ENCODE results near the gene EXOC4.

EXOC4 gene

GRCh38 chr7:133601617-133602016 lies 348.7 kb downstream of the EXOC4 start:
- TF ChIP-seq, protein P1, sequence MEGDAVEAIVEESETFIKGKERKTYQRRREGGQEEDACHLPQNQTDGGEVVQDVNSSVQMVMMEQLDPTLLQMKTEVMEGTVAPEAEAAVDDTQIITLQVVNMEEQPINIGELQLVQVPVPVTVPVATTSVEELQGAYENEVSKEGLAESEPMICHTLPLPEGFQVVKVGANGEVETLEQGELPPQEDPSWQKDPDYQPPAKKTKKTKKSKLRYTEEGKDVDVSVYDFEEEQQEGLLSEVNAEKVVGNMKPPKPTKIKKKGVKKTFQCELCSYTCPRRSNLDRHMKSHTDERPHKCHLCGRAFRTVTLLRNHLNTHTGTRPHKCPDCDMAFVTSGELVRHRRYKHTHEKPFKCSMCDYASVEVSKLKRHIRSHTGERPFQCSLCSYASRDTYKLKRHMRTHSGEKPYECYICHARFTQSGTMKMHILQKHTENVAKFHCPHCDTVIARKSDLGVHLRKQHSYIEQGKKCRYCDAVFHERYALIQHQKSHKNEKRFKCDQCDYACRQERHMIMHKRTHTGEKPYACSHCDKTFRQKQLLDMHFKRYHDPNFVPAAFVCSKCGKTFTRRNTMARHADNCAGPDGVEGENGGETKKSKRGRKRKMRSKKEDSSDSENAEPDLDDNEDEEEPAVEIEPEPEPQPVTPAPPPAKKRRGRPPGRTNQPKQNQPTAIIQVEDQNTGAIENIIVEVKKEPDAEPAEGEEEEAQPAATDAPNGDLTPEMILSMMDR (IDR thresholded peaks at IDR 0.05; ENCODE audit: unreplicated experiment in 3 of 3): no peak
- Mint-ChIP-seq H3K4me3 (no peak overlapping the region), H3K36me3 (ENCODE audit: low read depth) (no peaks in the 10 kb centered on the region), H3K9me3 (no peaks in the 10 kb centered on the region), H3K27ac (peak overlapping the region in 1 of 3 experiments; percentile 73), H3K27me3 (ENCODE audit: low read depth) (no peaks in the 10 kb centered on the region), H3K4me1 (peaks cover 17% of the 10 kb centered on the region)

DNA sequence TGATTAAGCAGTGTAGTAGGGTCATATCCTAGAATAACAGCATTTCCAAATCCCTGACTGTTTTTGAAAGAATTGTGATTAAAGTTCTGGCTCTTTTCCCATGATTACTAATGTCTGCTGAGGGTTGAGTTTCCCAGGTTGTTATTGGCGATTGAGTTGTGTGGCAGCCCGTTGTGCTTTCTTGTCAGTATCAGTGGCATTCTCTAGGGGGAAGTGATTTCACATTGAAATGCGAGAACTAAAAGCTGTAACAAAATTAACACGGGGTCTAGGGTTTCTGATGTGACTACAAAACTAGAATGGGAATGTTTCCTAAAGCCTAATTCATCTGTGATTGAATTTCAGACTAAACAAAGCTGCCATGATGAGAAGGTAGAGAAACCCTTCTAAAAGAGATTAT lies 349.4 kb downstream of the EXOC4 start:
- H3K27ac Mint-ChIP-seq: peak overlapping the region; percentile 1 to 73 (median 54)
- peaks cover 23% of the 10 kb centered on the region for H3K4me1 Mint-ChIP-seq
- no peak overlapping the region for H3K4me3 Mint-ChIP-seq
- H3K36me3 Mint-ChIP-seq (ENCODE audit: low read depth): no peaks in the 10 kb centered on the region
- TF ChIP-seq, protein P1 (IDR thresholded peaks at IDR 0.05; ENCODE audit: unreplicated experiment in 3 of 3): no peak
- no peaks in the 10 kb centered on the region for H3K9me3 Mint-ChIP-seq
- H3K27me3 Mint-ChIP-seq (ENCODE audit: low read depth): no peaks in the 10 kb centered on the region

DNA sequence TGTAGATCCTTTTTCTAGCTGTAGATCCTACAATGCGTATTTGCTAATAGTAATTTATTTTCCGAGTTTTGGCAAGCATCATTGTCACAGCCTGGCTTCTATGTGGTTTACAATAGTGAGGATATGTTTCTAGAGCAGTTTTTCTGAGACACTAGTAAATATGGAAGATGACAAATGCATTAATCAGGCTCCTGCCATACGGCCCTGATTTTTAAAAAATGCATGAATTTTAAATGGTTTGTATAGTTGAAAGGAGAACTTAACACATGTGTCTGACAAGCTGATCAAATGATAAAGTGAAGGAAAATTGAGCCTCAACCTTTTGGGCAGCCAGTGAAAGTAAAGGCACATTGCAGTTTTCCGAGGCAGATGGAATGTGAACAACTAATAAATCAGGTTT lies 354.1 kb downstream of the EXOC4 start:
- Mint-ChIP-seq H3K4me1 (peaks cover 24% of the 10 kb centered on the region), H3K9me3 (no peaks in the 10 kb centered on the region)
- TF ChIP-seq, protein P1 (IDR thresholded peaks at IDR 0.05; ENCODE audit: unreplicated experiment in 3 of 3): no peak

DNA sequence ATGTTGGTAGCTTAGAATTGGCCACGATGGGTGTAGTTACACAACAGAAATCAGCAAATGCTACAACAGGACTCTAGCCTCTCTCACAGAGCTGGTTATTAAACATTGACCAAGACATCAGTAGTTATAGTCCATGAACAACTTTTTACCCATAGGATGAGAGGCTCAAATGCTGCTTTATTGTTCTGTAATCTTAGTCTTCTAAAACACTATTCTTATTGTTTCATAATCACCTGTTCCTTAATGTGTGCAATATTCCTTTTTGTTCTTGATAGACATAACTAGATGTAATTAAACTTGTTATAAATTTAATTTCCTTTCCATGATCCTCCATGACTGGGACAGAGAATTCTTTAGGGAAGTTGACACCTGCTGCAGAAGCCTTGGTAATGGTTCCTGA lies 356.9 kb downstream of the EXOC4 start:
- Mint-ChIP-seq H3K9me3 (no peaks in the 10 kb centered on the region), H3K4me3 (no peak overlapping the region), H3K36me3 (ENCODE audit: low read depth) (no peaks in the 10 kb centered on the region), H3K27ac (peak overlapping the region in 1 of 3 experiments; percentile 48), H3K27me3 (ENCODE audit: low read depth) (no peaks in the 10 kb centered on the region), H3K4me1 (peaks cover 11% of the 10 kb centered on the region)
- TF ChIP-seq, protein P1 (IDR thresholded peaks at IDR 0.05; ENCODE audit: unreplicated experiment in 3 of 3): no peak

More for the DNA sequence above, 354.1 kb downstream of the EXOC4 start:
- H3K36me3 Mint-ChIP-seq (ENCODE audit: low read depth): no peaks in the 10 kb centered on the region
- H3K27me3 Mint-ChIP-seq (ENCODE audit: low read depth): no peaks in the 10 kb centered on the region
- no peak overlapping the region for H3K27ac Mint-ChIP-seq
- no peak overlapping the region for H3K4me3 Mint-ChIP-seq

DNA sequence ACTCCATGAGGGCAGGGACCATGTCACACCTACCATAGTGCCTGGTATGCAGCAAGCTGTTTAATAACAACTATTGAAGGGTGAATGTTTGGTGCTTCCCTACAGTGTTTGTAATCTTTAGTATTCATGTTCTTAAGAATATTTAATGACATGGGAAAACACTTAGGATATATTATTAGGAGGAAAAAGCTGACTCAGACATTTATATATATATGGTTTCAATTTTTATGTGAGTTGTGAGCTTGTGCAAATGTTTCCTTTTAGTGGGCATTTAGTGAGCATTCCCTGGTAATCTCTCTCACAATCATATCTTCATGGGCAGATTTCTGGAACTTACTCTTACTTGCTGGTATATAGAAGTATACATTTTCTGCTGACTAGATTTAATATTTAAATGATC lies 359.1 kb downstream of the EXOC4 start:
- H3K27me3 Mint-ChIP-seq (ENCODE audit: low read depth): no peaks in the 10 kb centered on the region
- H3K27ac Mint-ChIP-seq: no peak overlapping the region
- TF ChIP-seq, protein P1 (IDR thresholded peaks at IDR 0.05; ENCODE audit: unreplicated experiment in 3 of 3): no peak
- no peak overlapping the region for H3K4me3 Mint-ChIP-seq
- H3K4me1 Mint-ChIP-seq: peaks cover 8% of the 10 kb centered on the region
- H3K36me3 Mint-ChIP-seq (ENCODE audit: low read depth): no peaks in the 10 kb centered on the region
- no peaks in the 10 kb centered on the region for H3K9me3 Mint-ChIP-seq

DNA sequence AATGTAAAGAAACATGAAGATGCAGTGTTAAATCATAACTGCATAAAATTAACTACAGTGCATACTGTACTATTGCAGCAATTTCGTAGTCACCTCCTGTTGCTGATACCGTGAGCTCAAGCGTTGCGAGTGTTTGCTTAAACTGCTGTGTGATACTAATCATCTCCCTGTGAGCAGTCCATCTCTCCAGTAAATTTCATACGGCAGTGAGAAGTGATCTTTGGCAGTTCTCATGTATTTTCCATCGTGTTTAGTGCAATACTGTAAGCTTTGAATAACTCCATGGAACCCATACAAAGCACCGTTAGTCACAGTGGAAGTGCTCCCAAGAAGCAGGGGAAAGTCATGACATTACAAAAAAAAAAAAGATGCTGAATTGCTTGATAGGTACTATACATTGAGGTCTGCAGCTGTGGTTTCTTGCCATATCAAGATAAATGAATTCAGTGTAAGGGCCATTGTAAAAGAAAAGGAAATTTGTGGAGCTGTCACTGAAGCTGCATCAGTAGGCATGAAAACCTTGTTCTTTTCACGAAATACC lies 360.4 kb downstream of the EXOC4 start:
- Mint-ChIP-seq H3K36me3 (ENCODE audit: low read depth) (no peaks in the 10 kb centered on the region), H3K27me3 (ENCODE audit: low read depth) (no peaks in the 10 kb centered on the region), H3K9me3 (no peaks in the 10 kb centered on the region), H3K4me3 (no peak overlapping the region), H3K27ac (no peak overlapping the region), H3K4me1 (peaks cover 6% of the 10 kb centered on the region)
- TF ChIP-seq, protein P1 (IDR thresholded peaks at IDR 0.05; ENCODE audit: unreplicated experiment in 3 of 3): no peak

All from nephron (organoid).